ENCODE measurements around the gene ACO2. TPM values are rescaled to one million over a fixed set of nuclear protein-coding genes. Genes with fewer than 3 reads are reported as not detected.

ACO2 gene
- total and polyA plus RNA-seq, 2 of the 8 experiments (the other 6 are each of a cell fraction or from before 2014, with no cell fraction given), result 52.8 to 75.4 TPM

GRCh38 chr22:41518048-41518347 is 49.1 kb downstream of the ACO2 start:
- Histone ChIP-seq H3K79me1 (ENCODE audit: low read depth, low read length) (no peaks in the 10 kb centered on the region), H3K27me3 (replicated peaks in 1 of 4; ENCODE audit: control insufficient read depth in 3 of 4, extremely low read depth in 1 of 4, insufficient read depth in 3 of 4, low read length in 3 of 4) (no peaks in the 10 kb centered on the region), H3K56ac (replicated peaks; ENCODE audit: insufficient read length, low read depth, low read length) (no peak overlapping the region), H3K4me2 (ENCODE audit: insufficient read depth in 1 of 2, low read depth in 2 of 2, low read length in 2 of 2) (no peak overlapping the region), H3K18ac (ENCODE audit: extremely low read depth, low read length) (no peak overlapping the region), H3K23ac (ENCODE audit: insufficient read length) (no peak overlapping the region), H2BK12ac (ENCODE audit: low read depth, low read length) (no peak overlapping the region), H4K5ac (ENCODE audit: insufficient read length, low read depth, low read length) (no peak overlapping the region), H2BK20ac (ENCODE audit: low read length) (no peak overlapping the region), H2BK15ac (ENCODE audit: low read length) (no peak overlapping the region), H3K79me2 (ENCODE audit: control insufficient read depth in 1 of 2, insufficient read depth in 2 of 2, low read length in 2 of 2) (no peaks in the 10 kb centered on the region), H3K4me3 (ENCODE audit: extremely low read depth in 1 of 4, insufficient read depth in 2 of 4, low read depth in 3 of 4, low read length in 4 of 4) (no peak overlapping the region), H3K27ac (ENCODE audit: low read depth, low read length) (no peak overlapping the region), H2AK5ac (ENCODE audit: low read depth, low read length) (no peak overlapping the region), H2BK5ac (ENCODE audit: low read depth, low read length) (no peak overlapping the region), H4K20me1 (replicated peaks in 1 of 2; ENCODE audit: control insufficient read depth in 1 of 2, insufficient read depth in 2 of 2, low read length in 2 of 2) (peaks cover 2 to 3% of the 10 kb centered on the region in 2 experiments), H4K91ac (replicated peaks; ENCODE audit: insufficient read length, low read length) (no peak overlapping the region), H3K36me3 (ENCODE audit: control insufficient read depth in 2 of 4, insufficient read depth in 4 of 4, low read length in 3 of 4) (peaks cover 0 to 13% (median 6%) of the 10 kb centered on the region in 4 experiments; a peak in 4 of 8 replicates), H4K8ac (ENCODE audit: extremely low read depth, insufficient read depth, low read length) (no peak overlapping the region), H3K23me2 (ENCODE audit: low read depth, low read length) (no peaks in the 10 kb centered on the region), H3K4me1 (replicated peaks in 1 of 4; ENCODE audit: control insufficient read depth in 3 of 4, insufficient read depth in 4 of 4, low read length in 3 of 4) (peaks cover 4 to 8% (median 5%) of the 10 kb centered on the region in 4 experiments), H3K9me3 (ENCODE audit: insufficient read depth in 2 of 2, low read depth in 1 of 2, low read length in 1 of 2) (no peaks in the 10 kb centered on the region), H2BK120ac (replicated peaks; ENCODE audit: low read depth, low read length) (no peak overlapping the region), H3K4ac (replicated peaks; ENCODE audit: insufficient read length, low read depth, low read length) (no peak overlapping the region), H3K9ac (replicated peaks in 1 of 4; ENCODE audit: extremely low read depth in 1 of 4, low read depth in 3 of 4, low read length in 3 of 4) (no peak overlapping the region), H2AFZ (ENCODE audit: low read length) (no peak overlapping the region), H3K14ac (ENCODE audit: insufficient read length) (no peak overlapping the region)
- WGBS, 2 experiments (ENCODE audit: extremely low coverage in 1 of 2, insufficient coverage in 1 of 2, insufficient read length in 1 of 2, insufficient replicate concordance in 2 of 2, low coverage in 1 of 2, low lambda C conversion rate in 2 of 2, missing lambda C conversion rate in 1 of 2), result 84% methylated on average over 7 of the region's 7 CpGs; no CpG with 5 or more reads in 1 of the 2 experiments
- CTCF ChIA-PET (ENCODE audit: partially characterized antibody), result interaction anchor here (0.8 to 13.5 kb wide), 42 partner anchors 8 to 232 kb away, joined by 3 to 269 read pairs (median 7); partner anchors contain the start of genes ACO2, PHF5A, PMM1 and RANGAP1
- DNase-seq (ENCODE audit: low read depth in 1 of 2, low spot score in 2 of 2) (no peak), FAIRE-seq (no peak)
- POLR2A ChIA-PET (ENCODE audit: partially characterized antibody), result interaction anchor here (0.7 to 3.3 kb wide), 11 partner anchors 10 to 113 kb away, joined by 3 to 34 read pairs (median 4); partner anchors contain the start of genes ACO2, PHF5A, POLR3H and TOB2
- TF ChIP-seq NANOG (IDR thresholded peaks at IDR 0.05; ENCODE audit: insufficient read depth, low read depth, low read length, poor library complexity, severe bottlenecking), result no peak
- TF ChIP-seq GABPA (IDR thresholded peaks at IDR 0.05; ENCODE audit: borderline replicate concordance, insufficient read depth, low read length), result no peak
- TF ChIP-seq CBX5 (IDR thresholded peaks at IDR 0.05; ENCODE audit: low read depth, low read length), result no peak

Measured in H1 (cell line).